Gastrocnemius medialis (tissue), 4 donors: Measurements from ENCODE around the gene PCID2. TPM values are rescaled to one million over a fixed set of nuclear protein-coding genes. Genes with fewer than 3 reads are reported as not detected.

Experiments
- ATAC-seq, 2 donors: fragments of 150-250 bp; one replicate each; pipeline ENCODE4 v1.9.1; 2016
- DNase-seq, 2 donors: peaks; one replicate each; pipeline ENCODE4 v3.0.0-alpha.2; 2019
- H3K27ac ChIP-seq, 4 donors: fragments of 200-600 bp; sonication (generic); 1 replicate in 1 of 4; 2 replicates in 3 of 4; pipeline ENCODE4 v1.5.1; 2016 to 2018; ENCODE audit warnings: mild to moderate bottlenecking in 2 of 4, moderate library complexity in 1 of 4
- H3K27me3 ChIP-seq, 3 donors: fragments of 200-600 bp; sonication (generic) in 2 of 3; 1 replicate in 1 of 3; 2 replicates in 2 of 3; pipeline versions ENCODE4 v1.5.1 to v1.6.0; 2016 to 2019; ENCODE audit warnings: mild to moderate bottlenecking in 1 of 3, moderate library complexity in 1 of 3
- H3K36me3 ChIP-seq, 2 donors: fragments of 200-600 bp; sonication (generic) in 1 of 2; one replicate each; pipeline ENCODE4 v1.5.1; 2017 to 2018
- H3K4me1 ChIP-seq, 2 donors: fragments of 200-600 bp; sonication (generic) in 1 of 2; one replicate each; pipeline ENCODE4 v1.5.1; 2016 to 2017; ENCODE audit warnings: mild to moderate bottlenecking in 2 of 2
- H3K4me3 ChIP-seq, 4 donors: fragments of 200-600 bp; sonication (generic) in 3 of 4; 1 replicate in 1 of 4; 2 replicates in 3 of 4; pipeline ENCODE4 v1.5.1; 2016 to 2019; ENCODE audit warnings: mild to moderate bottlenecking in 2 of 4
- H3K9me3 ChIP-seq, 3 donors: fragments of 200-600 bp; sonication (generic) in 2 of 3; 1 replicate in 1 of 3; 2 replicates in 2 of 3; pipeline ENCODE4 v1.5.1; 2016 to 2019
- CTCF ChIP-seq, 5 experiments: fragments of 450-650 bp in 3 of 5; fragments of 200-600 bp in 2 of 5; sonication (generic) in 2 of 5; IDR thresholded peaks in 4 of 5; conservative IDR thresholded peaks in 1 of 5; 1 replicate in 4 of 5; 2 replicates in 1 of 5; pipeline ENCODE4 v1.5.1; 2016 to 2019; ENCODE audit warnings: antibody characterized with exemption in 5 of 5, mild to moderate bottlenecking in 3 of 5, moderate library complexity in 3 of 5
- POLR2A ChIP-seq, 2 donors: fragments of 450-650 bp; IDR thresholded peaks; one replicate each; pipeline ENCODE4 v1.6.1; 2017; ENCODE audit warnings: antibody characterized with exemption in 2 of 2, mild to moderate bottlenecking in 2 of 2, moderate library complexity in 2 of 2
- in situ Hi-C, 4 donors: fragments of 200-750 bp; cut with MboI; loops; one replicate each; pipeline versions ENCODE4 v1.15.0 to v1.8.0; 2017; ENCODE audit warnings: low sequenced_read_pairs in 4 of 4
- intact Hi-C: fragments of 100-400 bp; cut with DNase I; formaldehyde crosslinking; loops from one replicate; pipeline ENCODE4 v1.15.1; 2023; ENCODE audit warnings: low total_unique reads
- total RNA-seq, 4 donors: library from RNA; depleted of rRNA; stranded (reverse); fragments of >200 nt; gene quantifications; one replicate each; pipeline versions ENCODE4 v1.1.0 to v1.2.3, GENCODE V29; 2016

PCID2 gene
- total RNA-seq, 4 donors from 2014 or later: 26.4 to 45.6 (median 28.0) TPM

GRCh38 chr13:113155201-113155600 is 53.3 kb downstream of the PCID2 start:
- Histone ChIP-seq H3K27ac (peak overlapping the region in 2 of 4 donors; percentile 86 to 90), H3K4me1 (peaks cover 9 to 16% of the 10 kb centered on the region in 2 donors), H3K36me3 (no peaks in the 10 kb centered on the region), H3K9me3 (no peaks in the 10 kb centered on the region), H3K4me3 (no peak overlapping the region), H3K27me3 (no peaks in the 10 kb centered on the region)
- DNase-seq: no peak
- TF ChIP-seq POLR2A (IDR thresholded peaks at IDR 0.05) (no peak), CTCF (IDR thresholded peaks at IDR 0.05 in 4 of 5, conservative IDR thresholded peaks at IDR 0.05 in 1 of 5) (no peak)
- in situ Hi-C loops: no loop called here
- no peak for ATAC-seq
- intact Hi-C loops: loop anchor here (2.0 to 10.0 kb wide), 3 partner anchors 54 to 140 kb away; partner anchors contain the start of genes CUL4A, LAMP1 and PCID2

- H3K27me3 ChIP-seq: no peaks in the 10 kb centered on the region
- DNase-seq (peak; percentile 75 to 78), ATAC-seq (peak; percentile 67 to 69)
- TF ChIP-seq CTCF (IDR thresholded peaks at IDR 0.05 in 4 of 5, conservative IDR thresholded peaks at IDR 0.05 in 1 of 5): no peak
- peak; percentile 72 to 73 for TF ChIP-seq POLR2A (IDR thresholded peaks at IDR 0.05)
- no peaks in the 10 kb centered on the region for H3K36me3 ChIP-seq
- intact Hi-C loops: loop anchor here (1.0 to 10.0 kb wide), 6 partner anchors 33 to 337 kb away; partner anchors contain the start of genes CUL4A, GRTP1, LAMP1 and PCID2
- in situ Hi-C loops: no loop called here
- H3K9me3 ChIP-seq: no peaks in the 10 kb centered on the region
- peak overlapping the region; percentile 57 to 71 (median 64) for H3K4me3 ChIP-seq
- peaks cover 9 to 16% of the 10 kb centered on the region in 2 donors for H3K4me1 ChIP-seq
- peak overlapping the region; percentile 85 to 96 (median 93) for H3K27ac ChIP-seq
Measured at GRCh38 chr13:113153810-113154748, 54.4 kb downstream of the PCID2 start.

GRCh38 chr13:113152984-113153809 is 55.3 kb downstream of the PCID2 start:
- H3K27ac ChIP-seq: peak overlapping the region; percentile 85 to 96 (median 93)
- no peaks in the 10 kb centered on the region for H3K36me3 ChIP-seq
- peaks cover 9 to 16% of the 10 kb centered on the region in 2 donors for H3K4me1 ChIP-seq
- intact Hi-C loops: loop anchor here (1.0 to 10.0 kb wide), 4 partner anchors 118 to 338 kb away; partner anchors contain the start of genes GRTP1 and LAMP1
- in situ Hi-C loops: no loop called here
- no peaks in the 10 kb centered on the region for H3K27me3 ChIP-seq
- ATAC-seq (peak; percentile 65 to 70), DNase-seq (peak; percentile 30 to 61)
- H3K4me3 ChIP-seq: peak overlapping the region; percentile 57 to 71 (median 64)
- no peak for TF ChIP-seq CTCF (IDR thresholded peaks at IDR 0.05 in 4 of 5, conservative IDR thresholded peaks at IDR 0.05 in 1 of 5)
- no peak for TF ChIP-seq POLR2A (IDR thresholded peaks at IDR 0.05)
- no peaks in the 10 kb centered on the region for H3K9me3 ChIP-seq

- H3K36me3 ChIP-seq: no peaks in the 10 kb centered on the region
- TF ChIP-seq POLR2A (IDR thresholded peaks at IDR 0.05) (no peak), CTCF (IDR thresholded peaks at IDR 0.05 in 4 of 5, conservative IDR thresholded peaks at IDR 0.05 in 1 of 5) (no peak)
- no peak for ATAC-seq
Measured at GRCh38 chr13:113152691-113152983, 55.8 kb downstream of the PCID2 start.

More at GRCh38 chr13:113152691-113152983, 55.8 kb downstream of the PCID2 start:
- Histone ChIP-seq H3K4me3 (peak overlapping the region; percentile 57 to 71 (median 64)), H3K27ac (peak overlapping the region; percentile 85 to 96 (median 93)), H3K4me1 (peaks cover 9 to 16% of the 10 kb centered on the region in 2 donors), H3K9me3 (no peaks in the 10 kb centered on the region), H3K27me3 (no peaks in the 10 kb centered on the region)
- intact Hi-C loops (loop anchor here (2.0 to 10.0 kb wide), 3 partner anchors 118 to 212 kb away; partner anchors contain the start of genes GRTP1 and LAMP1), in situ Hi-C loops (no loop called here)
- DNase-seq: no peak
